OCI-LY1 (cell line): Measurements from ENCODE around the gene RTKN.

Experiments
- CTCF ChIP-seq: fragments of 200-600 bp; sonication (generic), shearing (Covaris generic); IDR thresholded peaks from 2 replicates; pipeline ENCODE4 v1.5.1; 2017; ENCODE audit warnings: mild to moderate bottlenecking, antibody characterized with exemption, low read length, moderate library complexity, mixed read lengths
- EZH2 ChIP-seq: fragments of 200-600 bp; sonication (generic), shearing (Covaris generic); IDR thresholded peaks from 2 replicates; pipeline ENCODE4 v1.8.0; 2017; ENCODE audit warnings: borderline replicate concordance, mixed run types, mild to moderate bottlenecking, antibody characterized with exemption, low read length, moderate library complexity, mixed read lengths

- no peak for TF ChIP-seq CTCF
- TF ChIP-seq EZH2 = no peak
These were observed 24.0 kb downstream of the RTKN start for GRCh38 chr2:74417763-74418162.
